K562 (cell line): ENCODE data around the gene ELP5. TPM values are rescaled to one million over a fixed set of nuclear protein-coding genes. Genes with fewer than 3 reads are reported as not detected.

Experiments used
- ATAC-seq: fragments of 200-7000 bp; cut with Tn5 transposase; 3 replicates; pipeline ENCODE4 v1.9.1; 2020; ENCODE audit warnings: moderate library complexity
- BruUV-seq: library from RNA; stranded (reverse); fragments of 400-500 nt; replicated peaks from 2 replicates; lab custom pipeline; 2021; lab: Mats Ljungman, UMichigan
- CTCF ChIA-PET: fragments of 300-600 bp; formaldehyde crosslinking; extraction: SDS; loops from one replicate; lab custom pipeline; 2021; ENCODE audit warnings: low intra/inter-chr PET ratio; lab: Yijun Ruan, JAX
- POLR2A ChIA-PET: fragments of 300-600, 350-650 bp; sonication (Branson Sonifier 250); formaldehyde crosslinking; extraction: SDS; loops from one replicate; lab custom pipeline; 2021; ENCODE audit warnings: antibody characterized with exemption, inconsistent platforms; lab: Yijun Ruan, JAX
- DNase-seq, 4 experiments: peaks; one replicate each; pipeline versions ENCODE4 v3.0.0 to v3.0.0-alpha.2; 2011 to 2018; ENCODE audit warnings: low spot score in 3 of 4, mixed read lengths in 3 of 4; ENCODE audit errors: extremely low read depth in 1 of 4
- FAIRE-seq: peaks from 2 replicates; lab custom pipeline; 2011; peaks lifted over from hg19 to GRCh38; lab: Jason Lieb, UNC
- H2AFZ ChIP-seq: 2 replicates; pipeline ENCODE4 v1.6.0; 2011; ENCODE audit warnings: low read depth, low read length, control low read depth, inconsistent platforms
- H3K27ac ChIP-seq: fragments of 200-600 bp; 3 replicates; pipeline ENCODE4 v1.8.0; 2011; ENCODE audit warnings: low read depth, mild to moderate bottlenecking, control low read depth, inconsistent platforms, low read length, moderate library complexity, mixed read lengths; ENCODE audit errors: extremely low read depth
- H3K27me3 ChIP-seq, 2 experiments: fragments of 300-600 bp in 1 of 2; 2 replicates in 1 of 2; 3 replicates in 1 of 2; pipeline versions ENCODE4 v1.6.0 to v1.8.0; 2011; ENCODE audit warnings: inconsistent platforms in 2 of 2, low read length in 2 of 2, mild to moderate bottlenecking in 1 of 2, mixed read lengths in 1 of 2, moderate library complexity in 1 of 2; ENCODE audit not compliant: control insufficient read depth in 2 of 2, insufficient read depth in 2 of 2
- H3K36me3 ChIP-seq: fragments of 300-600 bp; 3 replicates; pipeline ENCODE4 v1.8.0; 2011; ENCODE audit warnings: mild to moderate bottlenecking, low read length, inconsistent platforms; ENCODE audit not compliant: control insufficient read depth, insufficient read depth
- H3K4me1 ChIP-seq, 2 experiments: fragments of 200-600 bp in 1 of 2; replicated peaks in 1 of 2; 2 replicates in 1 of 2; 3 replicates in 1 of 2; pipeline versions ENCODE4 v1.5.1 to v1.8.0; 2011; ENCODE audit warnings: inconsistent platforms in 2 of 2, low read length in 2 of 2, mild to moderate bottlenecking in 1 of 2, mixed read lengths in 1 of 2, moderate library complexity in 1 of 2; ENCODE audit not compliant: control insufficient read depth in 2 of 2, insufficient read depth in 2 of 2
- H3K4me2 ChIP-seq: 2 replicates; pipeline ENCODE4 v1.6.1; 2011; ENCODE audit warnings: low read length, control low read depth, inconsistent platforms, mixed read lengths; ENCODE audit not compliant: insufficient read depth
- H3K4me3 ChIP-seq: fragments of 200-600 bp; sonication (generic), shearing (Covaris generic); 2 replicates; pipeline ENCODE4 v1.5.1; 2016; ENCODE audit warnings: control low read depth, inconsistent platforms
- H3K79me2 ChIP-seq: fragments of 200-600 bp; 3 replicates; pipeline ENCODE4 v1.8.0; 2011; ENCODE audit warnings: low read length, inconsistent platforms; ENCODE audit not compliant: control insufficient read depth, insufficient read depth
- H3K9ac ChIP-seq, 2 experiments: 2 replicates each; pipeline versions ENCODE4 v1.6.0 to v1.6.1; 2011; ENCODE audit warnings: low read depth in 2 of 2, low read length in 2 of 2, control low read depth in 1 of 2, inconsistent platforms in 1 of 2, mild to moderate bottlenecking in 1 of 2, mixed read lengths in 1 of 2; ENCODE audit not compliant: insufficient read depth in 1 of 2
- H3K9me1 ChIP-seq: one replicate; pipeline ENCODE4 v1.6.0; 2011; ENCODE audit warnings: inconsistent platforms, mild to moderate bottlenecking, low read length, moderate library complexity; ENCODE audit not compliant: control insufficient read depth, insufficient read depth
- H3K9me3 ChIP-seq: replicated peaks from 2 replicates; pipeline ENCODE4 v1.5.1; 2011; ENCODE audit warnings: low read depth, low read length, inconsistent platforms; ENCODE audit not compliant: control insufficient read depth, insufficient read depth
- H4K20me1 ChIP-seq: replicated peaks from 2 replicates; pipeline ENCODE4 v1.6.1; 2011; ENCODE audit warnings: low read length, inconsistent platforms, mixed read lengths; ENCODE audit not compliant: control insufficient read depth, insufficient read depth
- ARID4B ChIP-seq: sonication (generic); formaldehyde crosslinking; IDR thresholded peaks from 2 replicates; pipeline ENCODE4 v1.8.0; 2022; ENCODE audit warnings: mild to moderate bottlenecking, missing genetic modification reagents
- CBFB ChIP-seq: sonication (generic); formaldehyde crosslinking; IDR thresholded peaks from 2 replicates; pipeline ENCODE4 v1.4.0; 2020; ENCODE audit warnings: mild to moderate bottlenecking, missing genetic modification reagents
- KDM2B ChIP-seq: fragments of 250-450 bp; sonication (Bioruptor Pico); IDR thresholded peaks from 2 replicates; pipeline ENCODE4 v1.8.0; 2021; ENCODE audit warnings: mild to moderate bottlenecking, moderate library complexity
- PML ChIP-seq: IDR thresholded peaks from 2 replicates; pipeline ENCODE4 v1.6.1; 2012; ENCODE audit warnings: low read length, inconsistent platforms
- RBM14 ChIP-seq: fragments of 200-400 bp; formaldehyde crosslinking; IDR thresholded peaks from 2 replicates; pipeline ENCODE4 v1.6.1; 2018; ENCODE audit warnings: low read depth, mild to moderate bottlenecking, low read length, moderate library complexity, borderline replicate concordance; ENCODE audit not compliant: insufficient read depth
- SAP30 ChIP-seq: fragments of 200-600 bp; sonication (generic); IDR thresholded peaks from 2 replicates; pipeline ENCODE4 v1.6.1; 2012; ENCODE audit warnings: borderline replicate concordance, low read depth, mild to moderate bottlenecking, moderate library complexity, low read length, control low read depth, inconsistent platforms; ENCODE audit not compliant: insufficient read depth, poor library complexity, severe bottlenecking
- SLC30A9 ChIP-seq: fragments of 250-450 bp; sonication (Bioruptor Pico); IDR thresholded peaks from 2 replicates; pipeline ENCODE4 v1.8.0; 2022; ENCODE audit warnings: mild to moderate bottlenecking, moderate library complexity
- THRAP3 ChIP-seq: fragments of 450-650 bp; IDR thresholded peaks from 2 replicates; pipeline ENCODE4 v1.6.1; 2016; ENCODE audit warnings: mild to moderate bottlenecking, inconsistent platforms, borderline replicate concordance
- ZNF324 ChIP-seq: fragments of 250-450 bp; sonication (Bioruptor Pico); IDR thresholded peaks from 2 replicates; pipeline ENCODE4 v1.4.0; 2020; ENCODE audit warnings: mild to moderate bottlenecking
- ZNF696 ChIP-seq: fragments of 250-450 bp; sonication (Bioruptor Pico); conservative IDR thresholded peaks from 2 replicates; pipeline ENCODE4 v1.4.0; 2020; ENCODE audit warnings: mild to moderate bottlenecking, moderate library complexity
- WGBS: fragments of 100-300 bp; shearing (Covaris generic); methylation state at CpG from one replicate; pipeline ENCODE4 v1.1.6; 2016; ENCODE audit warnings: low coverage, mixed read lengths; ENCODE audit not compliant: insufficient coverage; ENCODE audit errors: missing lambda C conversion rate; 5-methylcytosine and 5-hydroxymethylcytosine counted together
- in situ Hi-C: fragments of 300-500 bp; cut with MboI; formaldehyde crosslinking; loops from 4 replicates; pipeline ENCODE4 v1.15.0; 2018; ENCODE audit warnings: inconsistent platforms, mixed read lengths
- intact Hi-C: fragments of 100-400 bp; cut with micrococcal nuclease; formaldehyde crosslinking; loops from 2 replicates; pipeline ENCODE4 v1.14.2; 2022
- polyA plus RNA-seq, 8 experiments: library from polyadenylated mRNA; depleted of rRNA in 4 of 8; stranded (reverse) in 5 of 8; unstranded in 3 of 8; fragments of >200 nt; fragmentation: Nextera tagmentation in 2 of 8; fragmentation: Illumina TruSeq in 1 of 8; extraction: Ambion mirVana in 2 of 8; extraction: Trizol in 1 of 8; gene quantifications; 2 replicates each; pipeline versions ENCODE4 v1.2.1 to v1.2.3, GENCODE V29; 2011 to 2014; ENCODE audit warnings: inconsistent platforms in 1 of 8, missing spikeins in 1 of 8
- total RNA-seq, 7 experiments: library from RNA; depleted of rRNA in 6 of 7; stranded (reverse); fragments of >200 nt in 6 of 7; fragmentation: Illumina TruSeq in 2 of 7; extraction: Trizol in 2 of 7; gene quantifications; 2 replicates each; pipeline versions ENCODE4 v1.2.1 to v1.2.3, GENCODE V29; 2011 to 2021; ENCODE audit warnings: low replicate concordance in 1 of 7
- TF ChIP-seq, protein P1 (sequence below): fragments of 250-450 bp; sonication (Bioruptor Pico); IDR thresholded peaks from 2 replicates; pipeline ENCODE4 v1.9.0; 2021; ENCODE audit warnings: mild to moderate bottlenecking, inconsistent platforms
- TF ChIP-seq, protein P2 (sequence below): fragments of 250-450 bp; sonication (Bioruptor Pico); IDR thresholded peaks from 2 replicates; pipeline ENCODE4 v1.8.0; 2022; ENCODE audit warnings: inconsistent platforms

ELP5 gene
- total and polyA plus RNA-seq, 9 of the 15 experiments (the other 6 are each of a cell fraction or from before 2014, with no cell fraction given): 25.7 to 77.9 (median 52.9) TPM

GRCh38 chr17:7214300-7215135, 37.5 kb upstream of the ELP5 start:
- Histone ChIP-seq H3K4me3 (peak overlapping the region; percentile 43), H3K36me3 (no peaks in the 10 kb centered on the region), H3K79me2 (peaks cover 37% of the 10 kb centered on the region), H4K20me1 (no peaks in the 10 kb centered on the region; the same call in 1 of the 2 replicates), H3K27me3 (no peaks in the 10 kb centered on the region), H3K9me3 (no peaks in the 10 kb centered on the region), H2AFZ (peak overlapping the region; percentile 75), H3K27ac (peak overlapping the region; percentile 55; the same call in 2 of the 3 replicates), H3K9ac (0 out of 4 replicates have a peak overlapping the region, but pooled peaks of 1 of the 2 experiments have one; percentile 38), H3K4me1 (peaks cover 34 to 42% of the 10 kb centered on the region in 2 experiments), H3K9me1 (no peaks in the 10 kb centered on the region), H3K4me2 (peak overlapping the region; percentile 85)
- ATAC-seq: peak; percentile 92
- intact Hi-C loops: no loop called here
- CTCF ChIA-PET: no interaction called here
- in situ Hi-C loops: no loop called here
- FAIRE-seq: no peak
- POLR2A ChIA-PET: interaction anchor here (0.6 to 1.3 kb wide), 2 partner anchors 28 to 436 kb away, joined by 3 to 4 read pairs; partner anchors contain the start of gene GABARAP
- DNase-seq: peak; percentile 87 to 97 (median 93)
- BruUV-seq: no TSS peak
- under 1% methylated on average over 33 of the region's 45 CpGs for WGBS
- TF ChIP-seq, protein P1, sequence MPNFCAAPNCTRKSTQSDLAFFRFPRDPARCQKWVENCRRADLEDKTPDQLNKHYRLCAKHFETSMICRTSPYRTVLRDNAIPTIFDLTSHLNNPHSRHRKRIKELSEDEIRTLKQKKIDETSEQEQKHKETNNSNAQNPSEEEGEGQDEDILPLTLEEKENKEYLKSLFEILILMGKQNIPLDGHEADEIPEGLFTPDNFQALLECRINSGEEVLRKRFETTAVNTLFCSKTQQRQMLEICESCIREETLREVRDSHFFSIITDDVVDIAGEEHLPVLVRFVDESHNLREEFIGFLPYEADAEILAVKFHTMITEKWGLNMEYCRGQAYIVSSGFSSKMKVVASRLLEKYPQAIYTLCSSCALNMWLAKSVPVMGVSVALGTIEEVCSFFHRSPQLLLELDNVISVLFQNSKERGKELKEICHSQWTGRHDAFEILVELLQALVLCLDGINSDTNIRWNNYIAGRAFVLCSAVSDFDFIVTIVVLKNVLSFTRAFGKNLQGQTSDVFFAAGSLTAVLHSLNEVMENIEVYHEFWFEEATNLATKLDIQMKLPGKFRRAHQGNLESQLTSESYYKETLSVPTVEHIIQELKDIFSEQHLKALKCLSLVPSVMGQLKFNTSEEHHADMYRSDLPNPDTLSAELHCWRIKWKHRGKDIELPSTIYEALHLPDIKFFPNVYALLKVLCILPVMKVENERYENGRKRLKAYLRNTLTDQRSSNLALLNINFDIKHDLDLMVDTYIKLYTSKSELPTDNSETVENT (CRISPR knock-in tag): no peak
- TF ChIP-seq ZNF324 (CRISPR knock-in tag) (no peak), SAP30 (no peak), SLC30A9 (no peak), CBFB (CRISPR knock-in tag) (0 out of 2 replicates have a peak, but pooled peaks have one; percentile 27), ARID4B (CRISPR knock-in tag) (no peak; the same call in 1 of the 2 replicates), RBM14 (no peak), THRAP3 (no peak), ZNF696 (CRISPR knock-in tag) (no peak), PML (no peak), KDM2B (CRISPR knock-in tag) (no peak)
- TF ChIP-seq, protein P2, sequence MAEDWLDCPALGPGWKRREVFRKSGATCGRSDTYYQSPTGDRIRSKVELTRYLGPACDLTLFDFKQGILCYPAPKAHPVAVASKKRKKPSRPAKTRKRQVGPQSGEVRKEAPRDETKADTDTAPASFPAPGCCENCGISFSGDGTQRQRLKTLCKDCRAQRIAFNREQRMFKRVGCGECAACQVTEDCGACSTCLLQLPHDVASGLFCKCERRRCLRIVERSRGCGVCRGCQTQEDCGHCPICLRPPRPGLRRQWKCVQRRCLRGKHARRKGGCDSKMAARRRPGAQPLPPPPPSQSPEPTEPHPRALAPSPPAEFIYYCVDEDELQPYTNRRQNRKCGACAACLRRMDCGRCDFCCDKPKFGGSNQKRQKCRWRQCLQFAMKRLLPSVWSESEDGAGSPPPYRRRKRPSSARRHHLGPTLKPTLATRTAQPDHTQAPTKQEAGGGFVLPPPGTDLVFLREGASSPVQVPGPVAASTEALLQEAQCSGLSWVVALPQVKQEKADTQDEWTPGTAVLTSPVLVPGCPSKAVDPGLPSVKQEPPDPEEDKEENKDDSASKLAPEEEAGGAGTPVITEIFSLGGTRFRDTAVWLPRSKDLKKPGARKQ (CRISPR knock-in tag): no peak
